8988T (cell line): ENCODE data around the gene CATSPER4.

ENCODE experiments used
- DNase-seq: peaks from one replicate; pipeline ENCODE4 v3.0.0; 2011

Gene CATSPER4

GRCh38 chr1:26190373-26190987, at the start of gene CATSPER4:
Gene CATSPER4 (plus strand): TSS chr1:26190602. CDS start chr1:26190628, 26 bp downstream.
- peak; percentile 81 for DNase-seq

GRCh38 chr1:26142159-26142558, 48.2 kb upstream of the CATSPER4 start:
- no peak for DNase-seq

- DNase-seq, result no peak
Observed at GRCh38 chr1:26145041-26145959, 45.1 kb upstream of the CATSPER4 start.

GRCh38 chr1:26145960-26146294, 44.5 kb upstream of the CATSPER4 start:
- DNase-seq, result no peak

- DNase-seq, result no peak
Observed at GRCh38 chr1:26148887-26149286, 41.5 kb upstream of the CATSPER4 start.

- DNase-seq, result no peak
Observed at GRCh38 chr1:26153966-26154532, 36.4 kb upstream of the CATSPER4 start.

- DNase-seq, result no peak
Observed at GRCh38 chr1:26154750-26155149, 35.7 kb upstream of the CATSPER4 start.

GRCh38 chr1:26155370-26156284, 34.8 kb upstream of the CATSPER4 start:
- no peak for DNase-seq

GRCh38 chr1:26156285-26157038, 33.9 kb upstream of the CATSPER4 start:
- DNase-seq, result no peak

- no peak for DNase-seq
Observed at GRCh38 chr1:26158271-26158907, 32.0 kb upstream of the CATSPER4 start.

GRCh38 chr1:26158908-26159742, 31.3 kb upstream of the CATSPER4 start, which contains the start of gene FAM110D:
Gene FAM110D (plus strand): TSS chr1:26159079. CDS start chr1:26161292, 2,213 bp downstream.
- DNase-seq, result no peak

GRCh38 chr1:26159743-26160039, 30.7 kb upstream of the CATSPER4 start:
- DNase-seq, result no peak

GRCh38 chr1:26160527-26161414, 29.6 kb upstream of the CATSPER4 start:
- DNase-seq, result no peak

- DNase-seq, result peak; percentile 62
Observed at GRCh38 chr1:26161415-26162219, 28.8 kb upstream of the CATSPER4 start.

- no peak for DNase-seq
Observed at GRCh38 chr1:26162220-26162709, 28.1 kb upstream of the CATSPER4 start.

GRCh38 chr1:26163684-26164035, 26.7 kb upstream of the CATSPER4 start:
- DNase-seq, result no peak

- peak; percentile 73 for DNase-seq
Observed at GRCh38 chr1:26164036-26164860, 26.2 kb upstream of the CATSPER4 start.
